ENCODE results near the gene RIGI. TPM values are rescaled to one million over a fixed set of nuclear protein-coding genes. Genes with fewer than 3 reads are reported as not detected.

The RIGI gene
- total and polyA plus RNA-seq, 2 of the 13 experiments (the other 11 are each of a cell fraction or from before 2014, with no cell fraction given): 3.0 to 8.2 TPM

GRCh38 chr9:32552172-32552872 lies 26.3 kb upstream of the RIGI start, which contains the start of the genes SMIM27 and TOPORS (continued):
- peak; percentile 96 for TF ChIP-seq PHF8 (CRISPR knock-in tag; IDR thresholded peaks at IDR 0.05)
- TF ChIP-seq GLI4 (CRISPR knock-in tag; IDR thresholded peaks at IDR 0.05; ENCODE audit: borderline replicate concordance): no peak
- no peak for TF ChIP-seq CBX1 (IDR thresholded peaks at IDR 0.05; ENCODE audit: low read depth)
- TF ChIP-seq PTBP1 (IDR thresholded peaks at IDR 0.05; ENCODE audit: low read depth, low read length, poor library complexity, severe bottlenecking): no peak
- no peak for TF ChIP-seq HNF4G (IDR thresholded peaks at IDR 0.05; ENCODE audit: borderline replicate concordance, low read depth, low read length)
- TF ChIP-seq HNF4G (CRISPR knock-in tag; IDR thresholded peaks at IDR 0.05; ENCODE audit: borderline replicate concordance, low read depth): no peak; the same call in 1 of the 2 replicates
- TF ChIP-seq EEA1 (CRISPR knock-in tag; IDR thresholded peaks at IDR 0.05; ENCODE audit: borderline replicate concordance): no peak
- TF ChIP-seq TFE3 (CRISPR knock-in tag; IDR thresholded peaks at IDR 0.05): peak; percentile 67
- TF ChIP-seq TRAFD1 (CRISPR knock-in tag; IDR thresholded peaks at IDR 0.05; ENCODE audit: borderline replicate concordance): 0 out of 2 replicates have a peak, but pooled peaks have one; percentile 37
- no peak for TF ChIP-seq ZFP36L2 (CRISPR knock-in tag; IDR thresholded peaks at IDR 0.05)
- TF ChIP-seq ZNF512B (CRISPR knock-in tag; IDR thresholded peaks at IDR 0.05; ENCODE audit: borderline replicate concordance): no peak
- TF ChIP-seq EHMT2 (IDR thresholded peaks at IDR 0.05; ENCODE audit: borderline replicate concordance, low read depth, low read length): no peak
- no peak for TF ChIP-seq IRX3 (CRISPR knock-in tag; IDR thresholded peaks at IDR 0.05; ENCODE audit: borderline replicate concordance, low read depth)
- no peak for TF ChIP-seq SETDB1 (CRISPR knock-in tag; IDR thresholded peaks at IDR 0.05; ENCODE audit: borderline replicate concordance)
- TF ChIP-seq, protein P1, sequence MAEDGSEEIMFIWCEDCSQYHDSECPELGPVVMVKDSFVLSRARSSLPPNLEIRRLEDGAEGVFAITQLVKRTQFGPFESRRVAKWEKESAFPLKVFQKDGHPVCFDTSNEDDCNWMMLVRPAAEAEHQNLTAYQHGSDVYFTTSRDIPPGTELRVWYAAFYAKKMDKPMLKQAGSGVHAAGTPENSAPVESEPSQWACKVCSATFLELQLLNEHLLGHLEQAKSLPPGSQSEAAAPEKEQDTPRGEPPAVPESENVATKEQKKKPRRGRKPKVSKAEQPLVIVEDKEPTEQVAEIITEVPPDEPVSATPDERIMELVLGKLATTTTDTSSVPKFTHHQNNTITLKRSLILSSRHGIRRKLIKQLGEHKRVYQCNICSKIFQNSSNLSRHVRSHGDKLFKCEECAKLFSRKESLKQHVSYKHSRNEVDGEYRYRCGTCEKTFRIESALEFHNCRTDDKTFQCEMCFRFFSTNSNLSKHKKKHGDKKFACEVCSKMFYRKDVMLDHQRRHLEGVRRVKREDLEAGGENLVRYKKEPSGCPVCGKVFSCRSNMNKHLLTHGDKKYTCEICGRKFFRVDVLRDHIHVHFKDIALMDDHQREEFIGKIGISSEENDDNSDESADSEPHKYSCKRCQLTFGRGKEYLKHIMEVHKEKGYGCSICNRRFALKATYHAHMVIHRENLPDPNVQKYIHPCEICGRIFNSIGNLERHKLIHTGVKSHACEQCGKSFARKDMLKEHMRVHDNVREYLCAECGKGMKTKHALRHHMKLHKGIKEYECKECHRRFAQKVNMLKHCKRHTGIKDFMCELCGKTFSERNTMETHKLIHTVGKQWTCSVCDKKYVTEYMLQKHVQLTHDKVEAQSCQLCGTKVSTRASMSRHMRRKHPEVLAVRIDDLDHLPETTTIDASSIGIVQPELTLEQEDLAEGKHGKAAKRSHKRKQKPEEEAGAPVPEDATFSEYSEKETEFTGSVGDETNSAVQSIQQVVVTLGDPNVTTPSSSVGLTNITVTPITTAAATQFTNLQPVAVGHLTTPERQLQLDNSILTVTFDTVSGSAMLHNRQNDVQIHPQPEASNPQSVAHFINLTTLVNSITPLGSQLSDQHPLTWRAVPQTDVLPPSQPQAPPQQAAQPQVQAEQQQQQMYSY (CRISPR knock-in tag; IDR thresholded peaks at IDR 0.05): peak; percentile 65; the same call in 1 of the 2 replicates
- no peak for TF ChIP-seq CBX2 (IDR thresholded peaks at IDR 0.05; ENCODE audit: low read depth, low read length)
- no peak for TF ChIP-seq CBX2 (CRISPR knock-in tag; IDR thresholded peaks at IDR 0.05; ENCODE audit: low read depth)
- TF ChIP-seq ERF (CRISPR knock-in tag; IDR thresholded peaks at IDR 0.05): peak; percentile 76

Data from HepG2 (cell line).